ENCODE measurements around the gene PIR. TPM values are rescaled to one million over a fixed set of nuclear protein-coding genes. Genes with fewer than 3 reads are reported as not detected.
A peak's percentile ranks its signal among the peaks of the same experiment; 100 is the strongest.

PIR gene
- polyA plus RNA-seq, 4 donors = 3.9 to 6.6 (median 5.1) TPM

GRCh38 chrX:15492469-15492868, 664 bp downstream of the PIR start:
- DNase-seq (ENCODE audit: low read depth in 4 of 4, low spot score in 3 of 4) = no peak

- DNase-seq (ENCODE audit: low read depth in 4 of 4, low spot score in 3 of 4) = no peak
Observed at GRCh38 chrX:15483891-15484290, 9.2 kb downstream of the PIR start.

GRCh38 chrX:15475486-15475885, 17.6 kb downstream of the PIR start:
- no peak for DNase-seq (ENCODE audit: low read depth in 4 of 4, low spot score in 3 of 4)

GRCh38 chrX:15475021-15475420, 18.1 kb downstream of the PIR start:
- no peak for DNase-seq (ENCODE audit: low read depth in 4 of 4, low spot score in 3 of 4)

GRCh38 chrX:15474028-15474427, 19.1 kb downstream of the PIR start:
- no peak for DNase-seq (ENCODE audit: low read depth in 4 of 4, low spot score in 3 of 4)

GRCh38 chrX:15472531-15472930, 20.6 kb downstream of the PIR start:
- no peak for DNase-seq (ENCODE audit: low read depth in 4 of 4, low spot score in 3 of 4)

GRCh38 chrX:15471028-15471427, 22.1 kb downstream of the PIR start:
- DNase-seq (ENCODE audit: low read depth in 4 of 4, low spot score in 3 of 4) = peak in 1 of 4 donors; percentile 27

- DNase-seq (ENCODE audit: low read depth in 4 of 4, low spot score in 3 of 4) = no peak
Observed at GRCh38 chrX:15469613-15470012, 23.5 kb downstream of the PIR start.

GRCh38 chrX:15468036-15468435, 25.1 kb downstream of the PIR start:
- no peak for DNase-seq (ENCODE audit: low read depth in 4 of 4, low spot score in 3 of 4)

- no peak for DNase-seq (ENCODE audit: low read depth in 4 of 4, low spot score in 3 of 4)
Observed at GRCh38 chrX:15465896-15466651, 27.1 kb downstream of the PIR start.

GRCh38 chrX:15465347-15465746, 27.8 kb downstream of the PIR start:
- no peak for DNase-seq (ENCODE audit: low read depth in 4 of 4, low spot score in 3 of 4)

GRCh38 chrX:15464704-15465103, 28.4 kb downstream of the PIR start:
- DNase-seq (ENCODE audit: low read depth in 4 of 4, low spot score in 3 of 4) = no peak

- no peak for DNase-seq (ENCODE audit: low read depth in 4 of 4, low spot score in 3 of 4)
Observed at GRCh38 chrX:15451913-15452312, 41.2 kb downstream of the PIR start.

- no peak for DNase-seq (ENCODE audit: low read depth in 4 of 4, low spot score in 3 of 4)
Observed at GRCh38 chrX:15448010-15448639, 45.0 kb downstream of the PIR start.

- DNase-seq (ENCODE audit: low read depth in 4 of 4, low spot score in 3 of 4) = no peak
Observed at GRCh38 chrX:15441464-15441863, 51.7 kb downstream of the PIR start.

GRCh38 chrX:15438332-15438731, 54.8 kb downstream of the PIR start:
- no peak for DNase-seq (ENCODE audit: low read depth in 4 of 4, low spot score in 3 of 4)

GRCh38 chrX:15437724-15438123, 55.4 kb downstream of the PIR start:
- DNase-seq (ENCODE audit: low read depth in 4 of 4, low spot score in 3 of 4) = no peak

GRCh38 chrX:15435836-15436619, 57.1 kb downstream of the PIR start:
- DNase-seq (ENCODE audit: low read depth in 4 of 4, low spot score in 3 of 4) = no peak

- DNase-seq (ENCODE audit: low read depth in 4 of 4, low spot score in 3 of 4) = no peak
Observed at GRCh38 chrX:15434205-15434604, 58.9 kb downstream of the PIR start.

GRCh38 chrX:15430584-15430983, 62.5 kb downstream of the PIR start:
- no peak for DNase-seq (ENCODE audit: low read depth in 4 of 4, low spot score in 3 of 4)

GRCh38 chrX:15430076-15430475, 63.1 kb downstream of the PIR start:
- no peak for DNase-seq (ENCODE audit: low read depth in 4 of 4, low spot score in 3 of 4)

GRCh38 chrX:15425024-15425423, 68.1 kb downstream of the PIR start:
- DNase-seq (ENCODE audit: low read depth in 4 of 4, low spot score in 3 of 4) = no peak
